Activated T-helper 1 cell treated with anti-CD3 and anti-CD28 coated beads, Interleukin-12 subunit alpha, Interleukin-12 subunit beta, Interleukin-2, Interleukin-4 antibody, amounts not matched to agents 30 ng/mL and 10 ng/mL and 1 ng/mL, durations not matched to agents 14 hours and 24 hours and 36 hours (primary cell): Measurements from ENCODE around the gene CERT1. TPM values are rescaled to one million over a fixed set of nuclear protein-coding genes. Genes with fewer than 3 reads are reported as not detected.

Experiments
- DNase-seq: peaks from one replicate; pipeline ENCODE4 v3.0.0; 2021; ENCODE audit warnings: low spot score
- H3K27ac Mint-ChIP-seq: one replicate; pipeline ENCODE4 v1.8.0; 2021; ENCODE audit warnings: mild to moderate bottlenecking, mixed read lengths
- H3K27me3 Mint-ChIP-seq: one replicate; pipeline ENCODE4 v1.8.0; 2022; ENCODE audit warnings: mild to moderate bottlenecking, moderate library complexity, mixed read lengths; ENCODE audit not compliant: insufficient read depth
- H3K36me3 Mint-ChIP-seq: one replicate; pipeline ENCODE4 v1.8.0; 2021; ENCODE audit warnings: low read depth, mixed read lengths
- H3K4me1 Mint-ChIP-seq: one replicate; pipeline ENCODE4 v1.8.0; 2021; ENCODE audit warnings: low read depth, mixed read lengths
- H3K4me3 Mint-ChIP-seq: one replicate; pipeline ENCODE4 v1.8.0; 2021; ENCODE audit warnings: mild to moderate bottlenecking, moderate library complexity, mixed read lengths
- H3K9me3 Mint-ChIP-seq: one replicate; pipeline ENCODE4 v1.8.0; 2021; ENCODE audit warnings: mixed read lengths
- intact Hi-C: fragments of 100-400 bp; cut with micrococcal nuclease; formaldehyde crosslinking; loops from one replicate; pipeline ENCODE4 v1.15.1; 2024
- total RNA-seq: library from RNA; stranded (reverse); gene quantifications from 2 replicates; pipeline ENCODE4 v1.2.3, GENCODE V29; 2022

CERT1 gene
- total RNA-seq, 1 donor from 2014 or later, result 41.0 TPM

DNA sequence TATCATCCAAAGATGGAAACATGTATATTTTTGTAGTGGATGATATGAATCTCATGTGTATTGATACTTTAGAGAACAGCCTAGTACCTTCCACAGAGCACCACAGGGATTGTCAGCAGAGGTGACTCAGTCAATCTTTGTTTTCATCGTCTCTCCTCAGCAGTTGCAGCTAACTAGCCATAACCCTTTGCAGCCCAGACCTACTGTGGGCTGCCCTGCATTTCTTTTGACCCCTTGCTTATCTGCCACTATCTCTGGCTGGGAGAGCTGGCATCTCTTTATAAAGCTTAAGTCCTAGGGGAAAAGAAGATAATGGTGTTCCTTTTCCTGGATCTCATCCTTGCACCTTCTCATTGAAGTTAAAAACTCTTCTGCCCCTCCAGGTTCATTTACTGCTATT is 145.7 kb downstream of the CERT1 start:
- no peak overlapping the region for H3K27ac Mint-ChIP-seq
- peaks cover 26% of the 10 kb centered on the region for H3K36me3 Mint-ChIP-seq
- peaks cover 1% of the 10 kb centered on the region for H3K27me3 Mint-ChIP-seq
- no peaks in the 10 kb centered on the region for H3K9me3 Mint-ChIP-seq
- H3K4me1 Mint-ChIP-seq, result no peaks in the 10 kb centered on the region
- H3K4me3 Mint-ChIP-seq, result no peak overlapping the region
- DNase-seq, result no peak
- intact Hi-C loops, result no loop called here

DNA sequence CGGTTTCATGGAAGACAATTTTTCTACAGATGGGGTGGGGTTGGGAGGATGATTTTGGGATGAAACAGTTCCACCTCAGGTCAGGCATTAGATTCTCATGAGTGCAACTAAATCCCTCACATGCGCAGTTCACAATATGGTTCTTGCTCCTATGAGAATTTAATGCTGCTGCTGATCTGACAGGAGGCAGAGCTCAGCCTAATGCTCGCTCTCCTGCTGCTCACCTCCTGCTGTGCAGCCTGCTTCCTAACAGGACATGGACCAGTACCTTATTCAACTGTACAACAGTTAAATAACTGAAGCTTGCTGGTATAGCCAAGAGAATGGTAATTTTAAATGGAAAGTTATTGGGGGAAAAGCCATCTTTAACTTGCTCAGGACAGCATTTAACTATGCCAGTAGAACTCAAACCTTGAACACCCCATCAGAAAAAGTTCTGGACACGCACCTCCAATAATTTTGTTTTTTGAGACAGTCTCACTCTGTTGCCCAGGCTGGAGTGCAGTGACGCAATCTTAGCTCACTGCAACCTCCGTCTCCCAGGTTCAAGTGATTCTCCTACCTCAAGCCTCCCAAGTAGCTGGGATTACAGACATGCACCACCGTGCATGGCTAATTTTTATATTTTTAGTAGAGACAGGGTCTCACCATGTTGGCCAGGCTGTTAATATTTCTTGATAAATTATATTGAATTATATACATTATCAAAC is 146.7 kb downstream of the CERT1 start:
- DNase-seq, result no peak
- Mint-ChIP-seq H3K9me3 (no peaks in the 10 kb centered on the region), H3K27ac (no peak overlapping the region), H3K27me3 (peaks cover 1% of the 10 kb centered on the region), H3K36me3 (peaks cover 35% of the 10 kb centered on the region), H3K4me1 (no peaks in the 10 kb centered on the region), H3K4me3 (no peak overlapping the region)
- intact Hi-C loops, result no loop called here

GRCh38 chr5:75363726-75364495 is 147.5 kb downstream of the CERT1 start:
- Mint-ChIP-seq H3K9me3 (no peaks in the 10 kb centered on the region), H3K4me1 (no peaks in the 10 kb centered on the region), H3K4me3 (no peak overlapping the region), H3K27ac (peak overlapping the region; percentile 38), H3K27me3 (peaks cover 1% of the 10 kb centered on the region), H3K36me3 (peaks cover 38% of the 10 kb centered on the region)
- intact Hi-C loops, result no loop called here
- no peak for DNase-seq

DNA sequence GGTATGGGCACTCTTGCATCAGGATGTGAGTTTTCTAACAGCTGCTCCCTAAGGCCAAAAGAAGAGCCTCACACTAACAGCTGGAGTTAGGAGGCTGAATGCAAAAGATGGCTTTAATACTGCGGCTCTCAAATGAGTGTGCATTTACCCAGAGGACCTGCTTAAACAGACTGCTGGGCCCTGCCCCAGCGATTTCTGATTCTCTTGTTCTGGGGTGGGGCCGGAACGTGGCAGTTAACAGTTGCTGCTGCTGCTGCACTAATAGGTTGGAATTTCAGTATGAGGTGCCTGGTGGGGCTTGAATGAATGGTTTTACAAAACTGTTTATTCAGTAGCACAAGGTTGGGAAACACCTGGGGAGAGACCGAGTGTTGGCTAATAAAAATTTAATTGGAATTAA is 148.3 kb downstream of the CERT1 start:
- no peaks in the 10 kb centered on the region for H3K4me1 Mint-ChIP-seq
- no peak overlapping the region for H3K4me3 Mint-ChIP-seq
- H3K27me3 Mint-ChIP-seq, result peaks cover 1% of the 10 kb centered on the region
- intact Hi-C loops, result no loop called here
- H3K9me3 Mint-ChIP-seq, result no peaks in the 10 kb centered on the region
- H3K36me3 Mint-ChIP-seq, result peaks cover 41% of the 10 kb centered on the region
- no peak overlapping the region for H3K27ac Mint-ChIP-seq
- DNase-seq, result no peak

GRCh38 chr5:75362474-75362975 is 148.9 kb downstream of the CERT1 start:
- DNase-seq, result no peak
- Mint-ChIP-seq H3K27me3 (peaks cover 1% of the 10 kb centered on the region), H3K4me3 (no peak overlapping the region), H3K36me3 (peaks cover 43% of the 10 kb centered on the region), H3K9me3 (no peaks in the 10 kb centered on the region), H3K27ac (no peak overlapping the region), H3K4me1 (no peaks in the 10 kb centered on the region)
- intact Hi-C loops, result no loop called here

- intact Hi-C loops, result no loop called here
- DNase-seq, result no peak
- Mint-ChIP-seq H3K36me3 (peaks cover 54% of the 10 kb centered on the region), H3K27ac (no peak overlapping the region), H3K27me3 (peaks cover 1% of the 10 kb centered on the region), H3K4me1 (no peaks in the 10 kb centered on the region), H3K9me3 (no peaks in the 10 kb centered on the region), H3K4me3 (no peak overlapping the region)
These were observed 150.1 kb downstream of the CERT1 start for GRCh38 chr5:75361310-75361709.

DNA sequence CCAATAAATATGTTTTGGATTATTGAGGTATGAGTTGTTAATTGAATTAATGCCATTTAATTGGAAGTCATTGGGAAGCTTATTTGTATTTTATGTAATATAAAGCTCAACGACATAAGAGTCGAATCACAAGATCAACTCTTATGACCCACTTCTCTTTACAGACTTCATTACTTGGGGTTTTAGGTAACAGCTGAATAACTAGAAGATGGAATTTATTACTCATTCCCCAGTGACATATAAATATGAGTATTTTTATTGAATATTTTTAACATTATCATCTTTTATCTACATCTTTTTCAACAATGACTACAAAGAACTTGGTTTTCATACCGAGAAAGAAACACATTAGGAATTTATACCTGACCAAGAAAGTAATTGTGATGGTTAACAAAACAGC is 153.3 kb downstream of the CERT1 start:
- no peaks in the 10 kb centered on the region for H3K27me3 Mint-ChIP-seq
- no peaks in the 10 kb centered on the region for H3K9me3 Mint-ChIP-seq
- peaks cover 56% of the 10 kb centered on the region for H3K36me3 Mint-ChIP-seq
- H3K27ac Mint-ChIP-seq, result no peak overlapping the region
- no peaks in the 10 kb centered on the region for H3K4me1 Mint-ChIP-seq
- DNase-seq, result no peak
- intact Hi-C loops, result no loop called here
- H3K4me3 Mint-ChIP-seq, result no peak overlapping the region

DNA sequence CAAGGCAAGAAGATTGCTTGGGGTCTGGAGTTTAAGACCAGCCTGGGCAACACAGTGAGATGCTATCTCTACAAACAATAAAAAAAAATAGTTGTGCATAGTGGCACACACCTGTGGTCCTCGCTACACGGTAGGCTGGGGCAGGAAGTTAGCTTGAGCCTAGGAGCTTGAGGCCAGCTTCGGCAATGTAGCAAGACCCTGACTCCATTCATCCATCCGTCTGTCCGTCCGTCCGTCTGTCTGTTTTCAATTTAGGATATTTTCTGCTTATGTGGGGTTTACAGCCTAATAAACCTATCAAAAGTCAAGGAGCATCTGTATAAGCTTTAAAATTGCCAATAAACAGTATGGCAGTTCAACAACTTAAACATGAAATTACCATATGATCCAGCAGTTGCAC is 154.7 kb downstream of the CERT1 start:
- peaks cover 1% of the 10 kb centered on the region for H3K4me1 Mint-ChIP-seq
- H3K4me3 Mint-ChIP-seq, result no peak overlapping the region
- intact Hi-C loops, result no loop called here
- no peaks in the 10 kb centered on the region for H3K27me3 Mint-ChIP-seq
- no peak overlapping the region for H3K27ac Mint-ChIP-seq
- peaks cover 50% of the 10 kb centered on the region for H3K36me3 Mint-ChIP-seq
- DNase-seq, result no peak
- no peaks in the 10 kb centered on the region for H3K9me3 Mint-ChIP-seq

DNA sequence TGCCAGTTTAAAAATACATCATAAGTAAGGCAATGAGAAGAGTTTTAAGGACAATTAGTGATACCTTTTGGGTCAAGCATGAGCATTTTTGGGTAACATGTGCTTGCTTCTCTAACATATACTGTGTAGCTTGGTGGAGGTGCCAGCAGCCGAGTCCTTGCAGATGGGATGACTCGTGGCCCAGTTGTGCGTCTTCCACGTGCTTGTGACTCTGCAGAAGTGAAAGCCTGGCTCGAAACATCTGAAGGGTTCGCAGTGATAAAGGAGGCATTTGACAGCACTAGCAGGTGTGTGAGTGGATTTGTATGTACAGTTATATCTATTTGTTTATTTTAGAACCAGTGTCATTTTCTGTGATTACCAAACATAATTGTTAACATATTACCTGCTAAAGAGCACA is 156.2 kb downstream of the CERT1 start:
- no peak overlapping the region for H3K27ac Mint-ChIP-seq
- H3K9me3 Mint-ChIP-seq, result no peaks in the 10 kb centered on the region
- H3K36me3 Mint-ChIP-seq, result peaks cover 58% of the 10 kb centered on the region

GRCh38 chr5:75351139-75351926 is 160.1 kb downstream of the CERT1 start:
- Mint-ChIP-seq H3K27me3 (no peaks in the 10 kb centered on the region), H3K4me3 (no peak overlapping the region), H3K36me3 (peaks cover 62% of the 10 kb centered on the region), H3K27ac (peak overlapping the region; percentile 72), H3K9me3 (no peaks in the 10 kb centered on the region), H3K4me1 (peaks cover 32% of the 10 kb centered on the region)
- intact Hi-C loops, result loop anchor here (1.0 to 5.0 kb wide), 6 partner anchors 15 to 331 kb away; partner anchors contain the start of genes ANKRD31, CERT1 and POLK
- no peak for DNase-seq

More for the DNA sequence above, 156.2 kb downstream of the CERT1 start:
- intact Hi-C loops, result no loop called here
- Mint-ChIP-seq H3K27me3 (no peaks in the 10 kb centered on the region), H3K4me1 (peaks cover 16% of the 10 kb centered on the region), H3K4me3 (no peak overlapping the region)
- no peak for DNase-seq

- intact Hi-C loops, result loop anchor here (2.0 to 5.0 kb wide), 4 partner anchors 112 to 333 kb away; partner anchors contain the start of genes ANKRD31, CERT1 and POLK
These were observed 161.8 kb downstream of the CERT1 start for GRCh38 chr5:75349663-75350062.

GRCh38 chr5:75348241-75348640 is 163.2 kb downstream of the CERT1 start:
- H3K9me3 Mint-ChIP-seq, result no peaks in the 10 kb centered on the region
- no peak overlapping the region for H3K27ac Mint-ChIP-seq
- H3K27me3 Mint-ChIP-seq, result no peaks in the 10 kb centered on the region
- no peak for DNase-seq
- peaks cover 61% of the 10 kb centered on the region for H3K36me3 Mint-ChIP-seq
- no peak overlapping the region for H3K4me3 Mint-ChIP-seq
- H3K4me1 Mint-ChIP-seq, result peaks cover 32% of the 10 kb centered on the region
- intact Hi-C loops, result no loop called here

More at GRCh38 chr5:75349663-75350062, 161.8 kb downstream of the CERT1 start:
- peaks cover 32% of the 10 kb centered on the region for H3K4me1 Mint-ChIP-seq
- no peaks in the 10 kb centered on the region for H3K27me3 Mint-ChIP-seq
- no peak overlapping the region for H3K4me3 Mint-ChIP-seq
- H3K9me3 Mint-ChIP-seq, result no peaks in the 10 kb centered on the region
- no peak overlapping the region for H3K27ac Mint-ChIP-seq
- DNase-seq, result no peak
- peaks cover 60% of the 10 kb centered on the region for H3K36me3 Mint-ChIP-seq
